Posterior cingulate gyrus (tissue), 11 donors: ENCODE data around the gene WEE1.
"Not testable (repeated sequence)": the region's sequence is repeated elsewhere in the genome, so short reads cannot be mapped to it uniquely, and the experiment has no call there.

Source experiments
- DNase-seq, 10 donors: peaks; one replicate each; pipeline versions ENCODE4 v3.0.0 to v3.0.0-alpha.2; 2020 to 2021; ENCODE audit warnings: mixed read lengths in 3 of 10
- intact Hi-C: fragments of 100-400 bp; cut with DNase I; formaldehyde crosslinking; loops from one replicate; pipeline ENCODE4 v1.15.1; 2023

The WEE1 gene

GRCh38 chr11:9616858-9617257 lies 43.4 kb downstream of the WEE1 start:
- intact Hi-C loops: no loop called here
- DNase-seq: no peak

DNA sequence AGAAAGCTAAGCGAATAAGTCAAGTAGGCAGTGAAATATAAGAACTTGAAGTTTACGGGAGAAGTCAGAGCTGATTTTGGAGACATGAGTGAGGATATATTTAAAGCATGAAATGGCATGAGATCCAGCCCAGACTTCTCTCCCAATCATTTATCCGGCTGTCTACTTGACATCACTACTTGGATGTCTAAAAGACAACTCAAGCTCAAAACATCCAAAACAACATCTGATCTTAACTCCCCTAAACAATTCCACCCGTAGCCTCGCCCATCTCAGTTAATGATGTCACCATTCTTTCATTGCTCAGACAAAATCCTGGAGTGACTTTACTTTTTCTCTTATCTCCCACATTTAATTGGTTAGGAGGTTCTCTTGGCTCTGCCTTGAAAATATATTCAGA lies 44.5 kb downstream of the WEE1 start:
- intact Hi-C loops: no loop called here
- no peak for DNase-seq

GRCh38 chr11:9619004-9619403 lies 45.5 kb downstream of the WEE1 start:
- intact Hi-C loops: no loop called here
- DNase-seq: no peak

DNA sequence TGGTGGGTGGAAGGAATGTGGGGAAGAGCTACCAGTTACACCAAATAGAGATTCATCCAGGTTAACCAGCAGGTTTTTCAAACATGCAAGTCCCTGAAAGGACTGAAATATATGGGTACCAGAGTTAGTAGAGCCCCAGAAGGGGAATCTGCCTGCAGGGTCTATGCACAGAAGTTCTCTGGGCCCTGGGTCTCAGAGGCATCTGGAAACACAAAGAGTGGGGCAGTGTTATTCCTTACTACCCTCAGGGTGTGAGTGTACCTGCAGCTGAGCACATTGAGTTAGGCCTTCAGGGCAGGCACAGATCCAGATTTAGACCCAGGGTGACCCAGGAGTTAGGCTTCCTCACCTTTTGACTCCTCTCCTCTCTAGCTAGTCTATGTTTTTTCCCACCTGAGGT lies 46.5 kb downstream of the WEE1 start:
- intact Hi-C loops: no loop called here
- DNase-seq: no peak

GRCh38 chr11:9622353-9622752 lies 48.9 kb downstream of the WEE1 start:
- intact Hi-C loops, DNase-seq: not testable (repeated sequence)

DNA sequence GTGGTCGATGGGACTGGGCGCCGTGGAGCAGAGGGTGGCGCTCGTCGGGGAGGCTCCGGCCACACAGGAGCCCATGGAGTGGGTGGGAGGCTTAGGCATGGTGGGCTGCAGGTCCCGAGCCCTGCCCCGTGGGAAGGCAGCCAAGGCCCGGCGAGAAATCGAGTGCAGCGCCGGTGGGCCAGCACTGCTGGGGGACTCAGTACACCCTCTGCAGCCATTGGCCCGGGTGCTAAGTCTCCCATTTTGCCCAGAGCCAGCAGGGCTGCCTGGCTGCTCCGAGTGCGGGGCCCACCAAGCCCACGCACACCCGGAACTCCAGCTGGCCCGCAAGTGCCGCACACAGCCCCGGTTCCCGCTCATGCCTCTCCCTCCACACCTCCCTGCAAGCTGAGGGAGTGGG lies 49.6 kb downstream of the WEE1 start:
- DNase-seq, intact Hi-C loops: not testable (repeated sequence)

DNA sequence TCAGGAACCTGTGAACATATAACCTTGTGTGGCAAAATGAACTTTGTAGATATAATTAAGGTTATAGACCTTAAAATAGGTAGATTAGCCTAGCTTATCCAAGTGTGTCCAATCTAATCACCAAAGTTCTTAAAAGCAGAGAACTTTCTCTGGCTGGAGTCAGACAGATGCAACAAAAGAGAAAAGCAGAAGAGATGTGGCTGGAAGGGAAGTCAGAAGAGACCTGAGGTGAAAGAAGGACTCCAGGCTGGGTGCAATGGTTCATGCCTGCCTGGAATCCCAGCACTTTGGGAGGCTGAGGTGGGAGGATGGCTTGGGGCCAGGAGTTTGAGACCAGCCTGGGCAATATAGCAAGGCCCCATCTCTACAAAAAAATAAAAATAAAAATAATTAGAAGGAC lies 51.0 kb downstream of the WEE1 start:
- intact Hi-C loops: no loop called here
- DNase-seq: no peak

- intact Hi-C loops: no loop called here
- DNase-seq: peak in 1 of 10 donors; percentile 17
Measured at GRCh38 chr11:9625162-9625561, 51.7 kb downstream of the WEE1 start.

DNA sequence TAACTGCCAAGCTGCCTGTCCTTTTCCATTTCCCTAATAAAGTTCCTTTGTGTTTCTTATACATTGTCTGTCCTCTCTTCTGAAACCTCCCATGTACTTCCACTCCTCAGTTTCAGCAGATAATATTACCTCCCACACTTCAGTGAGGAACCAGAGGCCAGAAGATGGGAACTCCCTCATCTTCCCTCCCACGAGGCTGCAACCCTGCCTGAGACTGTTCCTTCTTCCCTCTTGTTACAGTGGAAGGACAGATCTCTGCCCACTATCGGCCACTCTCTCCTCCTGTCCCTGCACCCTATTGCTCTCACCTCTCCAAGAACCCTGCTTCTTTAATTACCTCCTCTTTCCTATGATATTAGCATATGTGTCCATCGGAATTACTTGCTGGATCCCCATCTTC lies 52.3 kb downstream of the WEE1 start:
- DNase-seq: no peak
- intact Hi-C loops: no loop called here

DNA sequence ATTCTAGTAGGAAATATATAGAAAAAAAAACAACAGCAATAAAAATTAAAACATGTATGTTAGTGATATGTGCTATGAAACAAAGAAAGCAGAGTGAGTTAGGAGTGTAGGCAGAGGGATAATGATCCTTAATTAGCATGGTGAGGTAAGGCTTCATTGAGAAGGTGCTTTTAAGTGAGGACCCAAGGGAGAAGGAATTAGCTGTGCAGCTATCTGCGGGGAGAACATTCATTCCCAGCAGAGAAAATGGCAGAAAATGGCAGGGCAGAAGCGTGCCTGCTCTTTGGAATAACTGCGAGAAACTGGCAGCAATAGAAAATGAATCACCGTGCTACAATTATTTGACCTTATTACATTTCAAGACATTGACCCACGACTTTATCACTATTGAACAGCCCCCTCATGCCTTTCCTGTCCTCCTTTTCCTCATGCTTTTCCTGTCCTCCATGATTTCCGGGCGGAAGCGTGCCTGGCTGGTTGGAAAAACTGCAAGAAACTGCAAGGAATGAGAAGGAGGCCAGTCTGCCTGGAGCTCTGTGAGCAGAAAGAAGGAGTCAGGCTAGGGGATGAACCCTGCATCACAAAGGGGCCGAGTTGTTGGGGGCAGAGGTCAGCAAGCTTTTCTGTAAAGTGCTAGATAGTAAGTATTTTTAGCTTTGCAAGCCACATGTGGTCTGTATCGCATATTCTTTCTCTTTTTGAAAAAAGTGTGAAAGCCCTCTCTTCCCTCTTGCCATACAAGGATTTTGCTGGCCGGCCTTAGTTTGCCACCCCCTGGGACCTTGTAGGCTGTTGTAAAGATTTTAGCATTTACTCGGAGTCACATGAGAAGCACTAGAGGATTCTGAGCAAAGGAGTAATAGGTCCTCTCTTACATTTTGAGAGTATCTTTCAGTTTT lies 53.3 kb downstream of the WEE1 start:
- DNase-seq: no peak
- intact Hi-C loops: no loop called here

DNA sequence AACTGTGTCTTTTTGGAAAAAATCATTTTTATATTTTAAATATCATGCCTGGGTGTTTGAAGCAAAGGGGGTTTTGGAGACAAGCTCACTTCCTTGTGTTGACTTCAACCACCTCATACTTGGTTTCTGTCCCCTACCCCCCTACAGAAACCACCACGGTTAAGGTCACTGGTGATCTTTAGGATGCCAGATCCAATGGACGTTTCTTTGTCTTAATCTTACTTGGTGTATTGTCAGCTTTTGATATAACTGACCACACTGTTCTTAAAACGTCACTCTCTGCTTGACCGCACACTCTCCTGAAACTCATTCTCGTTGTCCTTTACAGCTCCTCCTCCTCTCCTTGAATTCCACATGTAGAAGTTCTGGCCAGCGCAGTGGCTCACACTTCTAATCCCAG lies 55.6 kb downstream of the WEE1 start:
- intact Hi-C loops: no loop called here

DNA sequence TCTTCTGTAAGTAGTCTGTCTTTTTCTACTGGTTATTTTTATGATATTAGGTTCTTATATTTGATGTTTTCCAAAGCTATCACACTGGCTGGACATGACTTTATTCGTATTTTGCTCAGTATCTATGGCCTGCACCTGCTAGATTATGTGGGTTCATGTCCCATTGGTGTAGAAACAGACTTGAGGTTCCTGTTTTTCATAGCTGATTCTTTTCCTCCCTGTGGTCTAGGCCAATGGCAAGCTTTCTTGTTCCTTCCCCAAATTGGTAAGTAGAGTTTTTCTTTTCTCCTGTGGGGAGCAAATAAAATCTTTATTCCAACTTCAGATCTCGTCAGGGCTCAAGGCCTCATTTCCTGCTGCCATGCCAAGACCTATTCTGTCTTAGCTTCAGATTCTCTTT lies 60.2 kb downstream of the WEE1 start:
- intact Hi-C loops: no loop called here
- DNase-seq: no peak

More for the DNA sequence above, 55.6 kb downstream of the WEE1 start:
- no peak for DNase-seq

DNA sequence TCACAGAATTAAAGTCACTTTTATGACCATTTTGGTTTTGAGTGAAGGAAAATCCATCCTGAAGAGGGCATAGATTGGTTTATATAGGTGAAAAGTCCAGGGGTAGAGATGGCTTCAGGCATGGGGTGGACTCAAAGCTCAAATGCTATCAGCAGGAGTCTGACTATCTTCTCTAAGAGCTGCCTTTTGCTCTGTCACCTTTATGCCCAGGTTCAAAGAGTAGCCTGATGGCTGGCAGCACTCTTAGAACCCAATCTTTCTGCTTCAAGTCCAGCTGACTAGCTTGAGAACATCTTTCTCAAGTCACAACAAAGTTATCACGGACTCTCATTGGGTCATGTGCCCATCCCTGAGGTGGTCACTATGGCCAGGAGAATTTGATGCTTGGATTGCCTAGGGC lies 63.2 kb downstream of the WEE1 start:
- intact Hi-C loops: no loop called here
- DNase-seq: no peak

DNA sequence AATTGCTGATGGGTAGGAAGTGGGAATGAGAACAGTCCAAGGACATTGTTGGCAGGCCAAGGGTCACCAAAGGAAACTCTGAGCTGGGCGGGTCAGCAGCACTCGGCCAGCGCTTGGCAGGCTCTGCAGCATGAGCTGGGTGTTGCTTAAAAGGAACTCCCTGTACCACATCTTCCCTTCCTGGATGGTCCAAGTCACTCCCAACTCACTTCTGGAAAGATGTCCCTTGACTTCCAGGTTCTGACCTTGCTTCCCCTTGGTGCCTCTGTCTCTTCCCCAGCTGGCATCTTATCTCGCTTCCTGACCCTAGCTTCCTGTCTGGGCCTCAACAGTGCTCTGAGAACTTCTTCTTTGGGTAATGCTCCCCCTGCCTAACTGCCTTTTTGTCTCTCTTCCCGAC lies 65.6 kb downstream of the WEE1 start:
- intact Hi-C loops: no loop called here
- no peak for DNase-seq
